Brain pericyte (primary cell): ENCODE results near the gene STAB2.

Experiments used
- DNase-seq: peaks from one replicate; pipeline ENCODE4 v3.0.0-alpha.2; 2012; ENCODE audit warnings: low read depth, low spot score

Gene STAB2

GRCh38 chr12:103778781-103779180, 191.7 kb downstream of the STAB2 start:
- no peak for DNase-seq

DNA sequence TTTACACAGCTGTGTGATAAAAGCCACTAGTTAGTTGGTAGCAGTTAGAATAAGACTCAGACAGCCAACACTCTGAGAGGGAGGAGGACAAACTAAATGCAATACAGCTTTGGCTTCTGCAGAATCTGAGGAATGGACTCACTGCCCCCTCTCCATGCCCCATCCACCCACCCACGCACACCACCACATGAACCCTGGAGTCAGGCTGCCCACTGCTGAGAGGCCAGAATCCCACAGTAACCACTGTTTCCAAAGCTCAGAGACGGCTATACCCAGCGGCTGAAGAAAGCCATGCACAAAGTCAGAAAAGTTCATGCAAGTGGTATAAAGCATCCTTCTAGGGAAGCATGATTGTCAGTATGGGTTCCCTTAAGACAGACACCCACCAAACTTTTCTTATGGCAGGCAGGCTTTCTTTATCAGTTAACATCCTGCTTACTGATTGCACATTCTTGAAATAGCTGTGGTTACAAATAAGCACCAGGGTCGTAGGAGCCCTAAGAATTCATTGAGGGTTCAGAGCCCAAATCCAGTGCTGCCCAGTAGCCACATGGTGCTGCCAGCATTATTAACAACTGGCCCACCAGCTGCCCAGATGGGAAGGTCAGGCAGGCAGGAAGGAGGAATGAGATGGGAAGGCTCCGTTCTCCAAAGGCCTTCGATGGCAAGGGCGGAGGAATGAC, 192.5 kb downstream of the STAB2 start:
- no peak for DNase-seq

- no peak for DNase-seq
These were observed 193.0 kb downstream of the STAB2 start for GRCh38 chr12:103780093-103780440.

GRCh38 chr12:103780992-103781391, 193.9 kb downstream of the STAB2 start:
- DNase-seq, result no peak

- no peak for DNase-seq
These were observed 195.3 kb downstream of the STAB2 start for GRCh38 chr12:103782399-103782798.

DNA sequence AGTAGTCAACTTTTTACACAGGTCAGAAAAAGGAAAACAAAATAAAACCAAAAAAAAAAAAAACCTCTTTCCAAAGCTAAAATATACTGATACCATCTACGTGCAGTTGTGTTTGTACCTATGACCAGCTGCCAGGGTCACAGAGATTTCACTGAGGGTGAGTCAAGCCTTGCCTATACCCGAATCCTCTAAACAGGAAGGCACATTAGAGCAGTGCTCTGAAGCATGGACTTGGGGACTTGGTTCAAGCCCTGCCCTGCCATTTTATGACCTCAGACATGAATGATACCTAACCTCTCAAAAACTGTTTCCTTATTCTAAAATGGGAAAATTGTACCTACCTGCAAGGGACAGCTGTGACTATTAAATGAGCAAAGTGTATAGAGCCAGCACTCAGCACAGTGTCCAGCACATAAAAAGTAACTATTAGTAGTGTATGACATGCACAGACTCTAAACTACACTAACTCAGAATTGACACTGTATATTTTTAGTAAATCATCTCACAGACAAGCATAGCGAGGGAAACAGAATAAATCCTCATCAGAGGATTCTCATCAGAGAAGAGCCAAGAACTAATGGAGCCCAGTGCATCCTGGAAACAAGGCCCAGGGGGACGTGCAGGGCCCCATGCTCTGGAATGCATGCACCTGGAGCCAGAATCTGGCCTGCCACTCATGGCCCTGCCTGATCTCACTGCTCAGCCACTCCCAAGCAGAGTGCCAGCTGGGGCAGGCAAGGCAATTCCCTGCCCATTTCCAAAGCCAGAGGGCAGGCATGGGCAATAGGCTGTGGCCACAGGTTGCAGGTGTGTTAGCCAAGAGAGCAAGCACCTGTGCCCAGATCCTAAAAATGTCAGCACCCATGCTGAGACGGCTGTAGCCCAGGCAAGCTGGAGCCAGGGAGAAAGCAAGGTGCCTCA, 196.9 kb downstream of the STAB2 start:
- no peak for DNase-seq

- DNase-seq, result no peak
These were observed 198.4 kb downstream of the STAB2 start for GRCh38 chr12:103785243-103786031.

- DNase-seq, result no peak
These were observed 199.1 kb downstream of the STAB2 start for GRCh38 chr12:103786201-103786600.

DNA sequence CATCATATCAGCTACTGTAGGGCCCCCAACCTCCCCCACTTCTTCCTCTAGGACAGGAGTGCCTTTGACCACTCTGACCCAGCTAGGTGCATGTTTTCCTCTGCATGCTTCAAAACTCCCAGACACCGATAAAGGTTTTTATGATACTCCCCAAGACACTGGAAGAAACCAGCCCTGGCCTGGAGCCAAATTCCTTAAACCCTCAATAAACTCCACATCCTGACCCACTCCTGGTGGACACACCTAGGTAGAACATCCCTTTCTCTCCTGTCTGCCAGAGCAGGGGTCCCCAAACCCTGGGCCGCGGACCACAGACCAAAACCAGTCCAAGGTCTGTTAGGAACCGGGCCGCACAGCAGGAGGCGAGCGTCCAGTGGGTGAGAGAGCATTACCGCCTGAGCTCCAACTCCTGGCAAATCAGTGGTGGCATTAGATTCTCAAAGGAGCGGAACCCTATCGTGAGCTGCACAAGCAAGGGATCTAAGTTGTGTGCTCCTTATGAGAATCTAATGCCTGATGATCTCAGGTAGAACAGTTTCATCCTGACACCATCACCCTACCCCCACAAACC, 204.4 kb downstream of the STAB2 start:
- DNase-seq, result no peak

GRCh38 chr12:103793046-103793445, 206.0 kb downstream of the STAB2 start:
- no peak for DNase-seq

DNA sequence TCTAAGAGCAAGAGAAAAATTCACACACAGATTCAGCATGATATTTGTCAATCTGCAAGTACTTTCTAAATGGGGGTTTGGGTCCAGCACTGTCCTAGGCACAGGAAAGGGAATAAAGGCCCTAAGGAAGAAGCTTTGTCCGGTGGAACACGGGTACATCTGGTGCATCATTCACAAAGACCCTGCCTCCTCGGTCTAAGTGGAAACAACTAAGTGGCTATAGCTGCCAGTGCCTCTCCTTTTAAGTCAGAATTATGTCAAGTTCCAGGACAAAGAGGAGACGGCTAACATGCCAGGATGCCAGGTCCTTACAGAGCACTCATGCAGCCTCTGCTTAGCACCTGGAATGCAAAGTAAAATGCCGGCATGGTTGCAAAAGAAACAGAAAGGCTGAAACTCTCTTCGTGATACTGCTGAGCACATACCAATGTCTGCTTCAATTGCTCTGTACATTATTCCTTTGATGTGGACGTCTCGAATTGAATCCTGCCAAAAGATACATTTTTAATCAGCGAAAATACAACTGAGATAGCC, 206.5 kb downstream of the STAB2 start:
- no peak for DNase-seq

DNA sequence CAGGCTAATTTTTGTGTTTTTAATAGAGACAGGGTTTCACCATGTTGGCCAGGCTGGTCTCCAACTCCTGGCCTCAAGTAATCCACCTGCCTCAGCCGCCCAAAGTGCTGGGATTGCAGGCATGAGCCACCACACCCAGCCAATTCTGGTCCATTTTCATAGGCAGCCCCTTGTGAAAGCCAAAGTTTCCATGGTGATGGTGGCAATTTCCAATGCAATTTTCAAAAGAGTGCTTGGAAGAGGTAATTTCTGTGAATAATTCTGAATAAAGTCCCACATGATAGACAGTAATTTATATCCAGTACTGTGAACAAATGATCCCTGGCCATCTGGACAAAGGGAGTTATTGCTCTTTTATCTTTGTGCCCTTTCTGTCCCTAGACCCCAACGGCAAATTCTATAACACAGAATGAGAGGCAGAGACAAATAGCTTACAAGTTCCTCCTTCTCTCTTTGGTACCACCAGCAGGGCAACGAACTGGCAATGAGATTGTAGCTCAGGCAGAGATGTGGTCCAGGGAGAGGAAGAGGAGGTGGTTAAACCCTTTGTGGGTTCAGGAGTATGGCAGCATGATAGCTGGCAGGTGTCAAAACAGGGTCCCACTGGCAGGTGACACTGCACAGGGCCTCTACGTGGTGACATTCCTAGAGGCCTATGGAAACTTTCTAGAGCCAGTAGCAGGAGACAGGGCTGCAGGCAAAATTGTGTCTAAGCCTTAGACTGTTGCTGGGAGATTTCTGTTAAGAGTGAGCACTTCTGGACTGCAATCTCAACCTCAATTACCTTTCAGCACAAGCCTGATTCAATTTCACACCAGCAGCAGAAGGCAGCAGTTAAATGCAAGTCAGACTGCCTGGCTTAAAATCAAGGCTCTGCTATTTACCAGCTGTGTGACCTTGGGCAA, 207.5 kb downstream of the STAB2 start:
- DNase-seq, result no peak

DNA sequence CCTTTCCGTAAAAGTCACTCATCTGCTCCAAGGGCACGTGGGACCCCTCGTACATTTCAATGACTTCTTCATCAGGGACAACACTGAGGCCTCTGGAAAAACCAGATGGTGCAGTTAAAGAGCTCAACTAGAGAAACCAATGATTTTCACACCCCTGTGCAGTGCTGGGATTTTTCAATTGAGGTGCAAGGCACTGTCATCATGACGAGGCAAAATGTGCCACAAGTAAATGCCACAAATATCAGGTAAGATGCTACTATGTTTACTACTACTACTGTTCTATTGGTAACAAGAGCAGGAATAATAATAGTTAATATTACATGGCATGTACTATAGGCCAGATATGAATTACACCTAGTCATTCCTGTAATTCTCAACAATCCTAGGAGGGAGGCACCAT, 211.5 kb downstream of the STAB2 start:
- no peak for DNase-seq

GRCh38 chr12:103799504-103799856, 212.4 kb downstream of the STAB2 start:
- DNase-seq, result no peak

- peak; percentile 55 for DNase-seq
These were observed 213.0 kb downstream of the STAB2 start for GRCh38 chr12:103799857-103800771.

- no peak for DNase-seq
These were observed 214.9 kb downstream of the STAB2 start for GRCh38 chr12:103801709-103802585.

DNA sequence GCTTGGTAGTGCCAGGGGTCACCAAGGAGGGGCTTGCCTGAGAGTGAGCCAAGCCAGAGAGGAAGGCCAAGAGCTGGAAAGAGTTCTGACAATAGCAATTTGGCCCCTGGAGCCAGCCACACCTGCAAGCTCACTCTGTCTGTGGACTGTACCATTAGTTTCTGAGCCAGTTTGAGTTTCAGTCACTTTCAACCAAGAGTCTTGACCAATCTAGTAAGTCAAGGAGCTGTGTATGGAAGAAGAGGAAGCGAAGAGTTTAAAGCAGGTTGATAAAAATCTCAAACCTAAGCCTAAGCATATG, 215.5 kb downstream of the STAB2 start:
- DNase-seq, result no peak

- no peak for DNase-seq
These were observed 216.8 kb downstream of the STAB2 start for GRCh38 chr12:103803847-103804246.
